HL-60/S4 treated with retinoic acid at 250 ng/mL for 4 days and 3 days (cell line): ENCODE results near the gene MTG1.
"Not testable (repeated sequence)": the region's sequence is repeated elsewhere in the genome, so short reads cannot be mapped to it uniquely, and the experiment has no call there.

Experiments used
- in situ Hi-C: fragments of 300-500 bp; cut with MboI; formaldehyde crosslinking; loops from 2 replicates; pipeline ENCODE4 v1.7.0; 2022; ENCODE audit warnings: low sequenced_read_pairs

Gene MTG1

DNA sequence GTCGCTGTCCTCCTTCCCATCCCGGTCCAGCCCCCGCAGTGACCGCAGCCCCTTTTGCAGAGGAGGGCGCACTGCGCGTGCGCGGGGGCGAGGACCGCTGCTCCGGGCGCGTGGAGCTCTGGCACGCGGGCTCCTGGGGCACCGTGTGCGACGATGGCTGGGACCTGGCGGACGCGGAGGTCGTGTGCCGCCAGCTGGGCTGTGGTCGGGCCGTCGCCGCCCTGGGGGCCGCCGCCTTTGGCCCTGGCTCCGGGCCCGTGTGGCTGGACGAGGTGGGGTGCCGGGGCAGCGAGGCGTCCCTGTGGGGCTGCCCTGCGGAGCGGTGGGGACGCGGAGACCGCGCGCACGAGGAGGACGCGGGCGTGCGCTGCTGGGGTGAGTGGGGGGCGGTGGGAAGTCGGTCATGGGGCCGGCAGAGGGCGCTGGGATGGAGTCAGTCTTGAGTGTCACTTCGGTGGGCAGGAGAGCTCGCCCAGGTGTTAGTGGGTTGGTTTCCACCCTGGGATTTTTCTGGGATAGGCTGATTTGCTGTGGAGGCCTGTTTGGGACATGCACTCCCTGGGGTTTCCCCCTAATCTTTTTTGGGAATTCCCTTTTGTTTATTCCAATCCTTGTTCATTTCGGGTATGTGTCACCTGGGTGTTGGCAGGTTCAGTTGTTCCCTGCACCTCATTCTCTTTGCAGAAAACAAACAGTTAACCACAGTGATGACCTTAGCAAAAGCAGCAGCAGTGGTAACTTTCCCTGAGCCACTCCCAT, 71.4 kb downstream of the MTG1 start:
- in situ Hi-C loops: no loop called here

- in situ Hi-C loops: no loop called here
Observed at GRCh38 chr10:133465950-133466474, 72.1 kb downstream of the MTG1 start.

DNA sequence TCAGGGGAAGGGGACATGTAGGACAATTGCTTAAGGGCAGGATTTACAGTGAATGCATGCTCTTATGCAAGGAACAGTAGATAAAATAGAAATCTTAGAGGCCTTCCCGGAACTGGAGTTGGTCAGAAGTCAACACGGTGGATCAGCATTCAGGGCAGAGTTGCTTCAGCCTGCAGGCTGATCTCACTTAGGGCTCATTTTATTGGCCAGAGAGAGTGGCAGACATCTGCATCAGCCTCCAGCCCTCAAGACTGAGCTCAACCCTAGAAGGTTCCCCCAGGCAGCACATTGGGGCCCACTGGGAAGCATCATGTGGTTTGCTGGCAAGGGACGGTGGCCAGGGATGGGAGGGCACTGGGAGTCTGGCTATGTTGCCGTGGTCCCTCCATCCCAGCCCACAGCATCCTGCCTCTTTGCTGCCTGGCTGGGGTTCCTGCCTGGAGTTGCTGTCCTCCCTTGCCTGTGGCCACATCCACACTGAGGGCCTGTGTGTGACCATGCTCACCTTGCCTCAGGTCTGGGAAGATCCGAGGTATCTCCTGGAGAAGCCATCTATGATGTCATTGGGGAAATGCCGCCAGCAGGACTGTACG, 72.8 kb downstream of the MTG1 start:
- in situ Hi-C loops: no loop called here

DNA sequence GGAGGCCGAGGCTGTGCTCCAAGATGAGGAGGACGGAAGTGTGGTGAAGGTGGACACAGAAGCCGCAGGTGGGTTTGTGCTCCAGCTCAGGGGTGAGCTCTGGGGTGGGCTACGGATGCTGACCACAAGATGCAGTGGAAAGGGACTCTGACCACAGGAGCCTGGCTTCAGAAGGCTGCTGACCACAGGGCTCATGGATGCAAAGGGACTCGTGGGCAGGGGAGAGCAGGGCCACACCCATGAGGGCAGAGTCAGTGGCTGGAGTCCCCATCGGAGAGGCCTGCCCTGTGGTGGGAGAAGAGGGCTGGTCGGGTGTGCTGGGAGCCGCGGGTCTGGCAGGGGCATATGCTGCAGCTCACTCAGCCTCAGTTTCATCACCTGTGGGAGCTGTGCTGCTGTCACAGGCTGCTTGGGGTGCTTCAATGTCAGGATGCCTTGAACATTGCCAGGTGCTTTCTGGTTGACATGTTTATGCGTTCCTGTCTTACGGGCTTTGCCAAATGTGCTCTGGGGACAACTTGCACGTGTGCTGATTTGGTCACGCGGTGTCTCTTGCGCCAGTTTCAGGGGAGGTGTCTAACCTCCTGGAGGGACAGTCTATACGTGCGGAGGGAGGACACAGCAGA, 73.4 kb downstream of the MTG1 start:
- in situ Hi-C loops: no loop called here

- in situ Hi-C loops: not testable (repeated sequence)
Observed at GRCh38 chr10:133469205-133469604, 75.2 kb downstream of the MTG1 start.

DNA sequence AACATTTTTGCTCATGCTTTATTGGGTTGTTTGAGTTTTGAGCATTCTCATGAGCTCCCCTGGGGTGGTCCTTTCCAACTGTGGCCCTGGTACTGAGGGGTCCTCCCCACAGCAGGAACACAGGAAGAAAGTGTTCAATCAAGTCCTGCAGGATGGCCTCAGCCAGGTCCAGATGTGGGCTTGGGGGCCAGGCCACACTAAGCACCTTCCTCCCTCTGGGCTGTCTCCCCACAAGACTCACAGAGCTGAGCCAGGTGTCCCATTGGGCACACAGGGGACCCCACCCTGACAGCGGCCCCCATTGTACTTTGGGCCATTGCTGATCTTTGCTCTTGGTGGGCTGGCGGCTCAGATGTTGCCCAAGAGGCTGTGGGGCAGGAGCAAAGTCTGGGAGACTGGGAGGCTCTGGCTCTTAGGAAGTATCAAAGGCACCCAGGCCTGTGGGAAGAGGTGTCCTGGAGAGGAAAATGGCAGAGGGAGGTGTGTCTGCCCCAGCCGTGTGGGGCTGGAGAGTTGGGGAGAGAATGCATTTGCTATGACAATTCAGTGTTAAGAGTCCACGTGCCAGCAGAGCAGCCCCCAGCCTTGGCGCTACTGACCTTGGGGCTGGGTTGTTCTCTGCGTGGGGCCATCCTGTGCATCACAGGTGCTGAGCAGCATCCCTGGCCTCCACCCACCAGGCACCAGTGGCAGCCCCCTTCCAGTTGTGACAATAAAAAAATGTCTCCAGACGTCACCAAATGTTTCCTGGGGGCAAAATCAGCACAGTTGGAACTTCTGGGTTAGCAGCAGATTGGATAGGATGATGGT, 77.5 kb downstream of the MTG1 start:
- in situ Hi-C loops: no loop called here
